HEK293T (cell line): Measurements from ENCODE around the gene HYDIN.

ENCODE experiments used
- ARNT ChIP-seq: fragments of 450-650 bp; IDR thresholded peaks from 2 replicates; pipeline ENCODE4 v1.6.1; 2017; ENCODE audit warnings: mild to moderate bottlenecking
- BHLHE40 ChIP-seq: fragments of 450-650 bp; IDR thresholded peaks from 2 replicates; pipeline ENCODE4 v1.6.1; 2016; ENCODE audit warnings: mild to moderate bottlenecking, moderate library complexity, borderline replicate concordance
- CTBP1 ChIP-seq: fragments of 450-650 bp; IDR thresholded peaks from 2 replicates; pipeline ENCODE4 v1.6.1; 2016; ENCODE audit warnings: borderline replicate concordance
- ELF4 ChIP-seq: fragments of 450-650 bp; IDR thresholded peaks from 2 replicates; pipeline ENCODE4 v1.6.1; 2017; ENCODE audit warnings: antibody characterized with exemption
- FOXA1 ChIP-seq: fragments of 450-650 bp; IDR thresholded peaks from 2 replicates; pipeline ENCODE4 v1.6.1; 2016; ENCODE audit warnings: mild to moderate bottlenecking
- FOXK2 ChIP-seq: fragments of 450-650 bp; IDR thresholded peaks from 2 replicates; pipeline ENCODE4 v1.6.1; 2016; ENCODE audit warnings: mild to moderate bottlenecking
- HDGF ChIP-seq: fragments of 450-650 bp; IDR thresholded peaks from 2 replicates; pipeline ENCODE4 v1.6.1; 2017; ENCODE audit warnings: antibody characterized with exemption, borderline replicate concordance
- L3MBTL2 ChIP-seq: fragments of 450-650 bp; conservative IDR thresholded peaks from 2 replicates; pipeline ENCODE4 v1.6.1; 2016; ENCODE audit warnings: mild to moderate bottlenecking
- LEF1 ChIP-seq: fragments of 450-650 bp; IDR thresholded peaks from 2 replicates; pipeline ENCODE4 v1.6.1; 2017; ENCODE audit warnings: mild to moderate bottlenecking, borderline replicate concordance
- NFRKB ChIP-seq: fragments of 450-650 bp; IDR thresholded peaks from 2 replicates; pipeline ENCODE4 v1.6.1; 2016; ENCODE audit warnings: mild to moderate bottlenecking, moderate library complexity
- SP1 ChIP-seq: fragments of 450-650 bp; IDR thresholded peaks from 2 replicates; pipeline ENCODE4 v1.6.1; 2017
- TARDBP ChIP-seq: fragments of 450-650 bp; IDR thresholded peaks from 2 replicates; pipeline ENCODE4 v1.6.1; 2016
- ZNF384 ChIP-seq: fragments of 450-650 bp; IDR thresholded peaks from 2 replicates; pipeline ENCODE4 v1.6.1; 2016

DNA sequence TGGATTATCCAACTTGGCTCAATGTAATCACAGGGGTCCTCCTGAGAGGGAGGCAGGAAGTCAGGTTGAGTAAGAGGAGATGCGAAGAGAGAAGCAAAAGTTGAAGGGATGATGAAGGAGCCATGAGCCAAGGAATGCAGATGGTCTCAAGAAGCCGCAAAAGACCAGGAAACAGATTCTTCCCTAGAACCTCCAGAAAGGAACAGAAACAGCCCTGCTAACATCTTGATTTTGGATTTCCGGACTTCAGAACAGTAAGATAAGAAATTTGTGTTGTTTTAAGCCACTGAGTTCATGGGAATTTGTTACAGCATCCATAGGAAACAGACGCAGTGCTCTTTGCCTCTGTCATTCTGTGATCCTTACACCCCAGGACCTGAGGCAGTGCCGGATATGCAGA, 31.9 kb upstream of the HYDIN start:
- TF ChIP-seq HDGF, result no peak
- TF ChIP-seq CTBP1, result no peak
- TF ChIP-seq L3MBTL2, result no peak
- no peak for TF ChIP-seq FOXK2
- TF ChIP-seq BHLHE40, result no peak
- no peak for TF ChIP-seq ELF4
- no peak for TF ChIP-seq SP1
- no peak for TF ChIP-seq NFRKB
- TF ChIP-seq FOXA1, result no peak
- TF ChIP-seq ZNF384, result no peak
- TF ChIP-seq ARNT, result no peak
- TF ChIP-seq TARDBP, result no peak
- no peak for TF ChIP-seq LEF1
